CD8-positive, alpha-beta memory T cell (primary cell): Measurements from ENCODE around the gene ZSCAN32. TPM values are rescaled to one million over a fixed set of nuclear protein-coding genes. Genes with fewer than 3 reads are reported as not detected.

Experiments used
- CTCF ChIA-PET: fragments of 350-600 bp; sonication (Branson Sonifier 250); formaldehyde crosslinking; loops from one replicate; lab custom pipeline; 2021; ENCODE audit warnings: antibody characterized with exemption; lab: Charles Lee
- POLR2A ChIA-PET: fragments of 350-600 bp; sonication (Branson Sonifier 250); formaldehyde crosslinking; loops from one replicate; lab custom pipeline; 2021; ENCODE audit warnings: antibody characterized with exemption; lab: Charles Lee
- DNase-seq, 5 donors: peaks; one replicate each; pipeline versions ENCODE4 v3.0.0 to v3.0.0-alpha.2; 2020 to 2022; ENCODE audit warnings: mixed read lengths in 1 of 5
- H3K27ac ChIP-seq: one replicate; pipeline ENCODE4 v1.7.0; 2013; ENCODE audit warnings: low read depth, mild to moderate bottlenecking, low read length, moderate library complexity
- H3K27me3 ChIP-seq: 2 replicates; pipeline ENCODE4 v1.7.0; 2013; ENCODE audit warnings: low read length, mild to moderate bottlenecking; ENCODE audit not compliant: insufficient read depth, poor library complexity, severe bottlenecking
- H3K36me3 ChIP-seq: 2 replicates; pipeline ENCODE4 v1.7.0; 2013; ENCODE audit warnings: mild to moderate bottlenecking, low read length, moderate library complexity; ENCODE audit not compliant: insufficient read depth
- H3K4me1 ChIP-seq: 2 replicates; pipeline ENCODE4 v1.7.0; 2013; ENCODE audit warnings: mild to moderate bottlenecking, low read length, moderate library complexity; ENCODE audit not compliant: insufficient read depth
- H3K4me3 ChIP-seq: 2 replicates; pipeline ENCODE4 v1.7.0; 2013; ENCODE audit warnings: mild to moderate bottlenecking, low read length
- H3K9me3 ChIP-seq: 2 replicates; pipeline ENCODE4 v1.7.0; 2013; ENCODE audit warnings: mild to moderate bottlenecking, low read length
- H3K27ac Mint-ChIP-seq, 8 donors: one replicate each; pipeline ENCODE4 v1.8.0; 2020 to 2021; ENCODE audit warnings: mixed read lengths in 8 of 8, mild to moderate bottlenecking in 6 of 8, inconsistent platforms in 3 of 8, moderate library complexity in 3 of 8
- H3K27me3 Mint-ChIP-seq, 2 donors: one replicate each; pipeline ENCODE4 v1.8.0; 2020 to 2021; ENCODE audit warnings: mixed read lengths in 2 of 2, mild to moderate bottlenecking in 1 of 2, moderate library complexity in 1 of 2
- H3K36me3 Mint-ChIP-seq, 3 donors: one replicate each; pipeline ENCODE4 v1.8.0; 2020 to 2021; ENCODE audit warnings: mixed read lengths in 3 of 3, inconsistent platforms in 1 of 3, mild to moderate bottlenecking in 1 of 3
- H3K4me1 Mint-ChIP-seq, 3 donors: one replicate each; pipeline ENCODE4 v1.8.0; 2020 to 2021; ENCODE audit warnings: mixed read lengths in 3 of 3, inconsistent platforms in 1 of 3, mild to moderate bottlenecking in 1 of 3
- H3K4me3 Mint-ChIP-seq, 7 donors: one replicate each; pipeline ENCODE4 v1.8.0; 2020 to 2021; ENCODE audit warnings: mixed read lengths in 7 of 7, mild to moderate bottlenecking in 6 of 7, moderate library complexity in 4 of 7, inconsistent platforms in 2 of 7
- H3K9me3 Mint-ChIP-seq, 5 donors: one replicate each; pipeline ENCODE4 v1.8.0; 2020 to 2022; ENCODE audit warnings: mixed read lengths in 5 of 5, mild to moderate bottlenecking in 3 of 5, moderate library complexity in 2 of 5, inconsistent platforms in 1 of 5
- polyA plus RNA-seq: library from polyadenylated mRNA; unstranded; fragments of 300-500 nt; fragmentation: Illumina TruSeq; gene quantifications from one replicate; pipeline ENCODE4 v1.2.3, GENCODE V29; 2021
- total RNA-seq, 2 experiments: library from RNA; stranded (reverse); gene quantifications; one replicate each; pipeline ENCODE4 v1.2.3, GENCODE V29; 2021

The ZSCAN32 gene
- total and polyA plus RNA-seq, 3 experiments from 2014 or later = 13.5 to 17.3 (median 15.6) TPM

DNA sequence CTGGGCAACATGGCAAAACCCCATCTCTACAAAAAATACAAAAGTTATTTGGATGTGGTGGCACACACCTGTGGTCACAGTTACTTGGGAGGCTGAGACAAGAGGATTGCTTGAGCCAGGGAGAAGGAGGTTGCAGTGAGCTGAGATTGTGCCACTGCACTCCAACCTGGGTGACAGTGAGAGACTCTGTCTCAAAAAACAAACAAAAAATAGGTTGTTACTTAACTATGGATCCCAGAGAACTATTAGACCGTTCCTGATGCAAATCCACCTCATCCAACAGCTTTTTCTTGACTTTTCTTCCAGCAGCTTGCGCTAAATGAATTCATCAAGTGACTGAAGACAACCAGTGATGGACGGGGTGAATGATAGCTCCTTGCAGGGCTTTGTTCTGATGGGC lies 45.2 kb downstream of the ZSCAN32 start, which contains the start of gene OR2C1:
Gene OR2C1, plus strand, starts transcription at position 301 of the 400 bp plus-strand sequence. Its CDS starts 52 bp downstream, at position 353.
- Histone ChIP-seq H3K4me1 (no peaks in the 10 kb centered on the region), H3K27me3 (no peaks in the 10 kb centered on the region), H3K36me3 (no peaks in the 10 kb centered on the region), H3K9me3 (no peaks in the 10 kb centered on the region), H3K4me3 (no peak within 1 kb of the TSS), H3K27ac (no peak within 1 kb of the TSS)
- H3K4me3 Mint-ChIP-seq = no peak within 1 kb of the TSS
- peaks cover 1 to 13% (median 3%) of the 10 kb centered on the region in 3 donors for H3K36me3 Mint-ChIP-seq
- ChIA-PET CTCF (no interaction called here), POLR2A (no interaction called here)
- H3K4me1 Mint-ChIP-seq = peaks cover 4 to 7% (median 4%) of the 10 kb centered on the region in 3 donors
- DNase-seq = no peak
- H3K27me3 Mint-ChIP-seq = peaks cover 19 to 28% of the 10 kb centered on the region in 2 donors
- H3K27ac Mint-ChIP-seq = peak within 1 kb of the TSS in 1 of 8 donors; percentile 65
- peaks cover 0 to 17% (median 15%) of the 10 kb centered on the region in 5 donors for H3K9me3 Mint-ChIP-seq

DNA sequence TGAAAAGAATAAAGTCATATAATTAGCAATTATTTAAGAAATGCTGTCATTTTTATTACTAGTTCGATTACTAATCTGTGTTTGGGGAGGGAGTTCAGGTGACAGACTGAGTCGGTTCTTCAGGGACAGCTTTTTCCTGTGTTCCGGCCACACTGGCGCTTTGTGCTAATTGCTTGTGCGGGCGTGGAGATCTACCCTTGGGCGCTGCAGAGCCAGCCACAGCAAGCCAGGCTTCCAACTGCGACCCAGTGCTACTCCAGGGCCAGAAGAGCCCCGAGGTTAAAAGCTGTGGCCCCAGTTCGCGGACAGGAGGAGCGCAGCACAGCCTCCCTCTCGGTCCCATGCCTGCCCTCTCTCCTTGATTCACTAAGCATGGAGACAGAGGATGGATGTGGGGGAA lies 51.6 kb downstream of the ZSCAN32 start:
- no peaks in the 10 kb centered on the region for H3K4me1 ChIP-seq
- ChIA-PET CTCF (no interaction called here), POLR2A (no interaction called here)
- H3K4me3 Mint-ChIP-seq = no peak overlapping the region
- no peak overlapping the region for H3K4me3 ChIP-seq
- DNase-seq = no peak
- no peaks in the 10 kb centered on the region for H3K9me3 ChIP-seq
- H3K36me3 Mint-ChIP-seq = peaks cover 0 to 4% (median 0%) of the 10 kb centered on the region in 3 donors
- H3K27me3 Mint-ChIP-seq = peaks cover 0 to 3% of the 10 kb centered on the region in 2 donors
- H3K9me3 Mint-ChIP-seq = peaks cover 0 to 2% (median 0%) of the 10 kb centered on the region in 5 donors
- H3K36me3 ChIP-seq = no peaks in the 10 kb centered on the region
- no peak overlapping the region for H3K27ac ChIP-seq
- no peak overlapping the region for H3K27ac Mint-ChIP-seq
- peaks cover 2 to 4% (median 4%) of the 10 kb centered on the region in 3 donors for H3K4me1 Mint-ChIP-seq
- H3K27me3 ChIP-seq = no peaks in the 10 kb centered on the region

DNA sequence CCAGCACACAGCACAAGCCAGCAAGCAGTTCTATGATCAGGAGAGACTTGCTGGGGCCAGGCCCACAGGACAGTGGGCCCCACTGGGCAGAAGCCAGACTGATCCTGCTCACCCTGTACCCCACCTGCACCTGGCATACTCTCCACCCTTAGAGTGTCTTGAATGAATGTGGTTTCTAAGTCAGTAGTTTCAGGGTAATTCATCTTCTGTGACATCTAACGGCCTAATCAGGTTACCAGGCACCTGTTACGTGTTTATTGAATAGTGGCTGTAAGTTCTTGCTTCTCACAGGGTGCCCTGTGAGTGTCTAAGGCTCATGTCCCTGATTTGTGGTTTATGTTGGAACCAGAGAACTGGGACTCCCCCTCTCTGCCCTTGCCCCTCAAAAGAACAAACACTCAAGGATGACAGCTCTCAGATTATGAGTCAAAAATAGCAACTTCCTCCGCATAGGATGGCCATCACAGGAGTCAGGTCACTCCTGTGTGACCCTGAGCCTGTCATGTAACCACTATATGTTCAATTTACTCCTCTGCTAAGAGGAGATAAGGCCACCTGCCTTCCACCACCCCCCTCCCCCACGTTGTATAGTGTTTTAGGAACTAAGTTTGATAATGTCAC lies 52.1 kb downstream of the ZSCAN32 start:
- Histone ChIP-seq H3K27ac (no peak overlapping the region), H3K36me3 (no peaks in the 10 kb centered on the region), H3K4me3 (no peak overlapping the region), H3K9me3 (no peaks in the 10 kb centered on the region), H3K27me3 (no peaks in the 10 kb centered on the region), H3K4me1 (no peaks in the 10 kb centered on the region)
- H3K36me3 Mint-ChIP-seq = peaks cover 0 to 4% (median 0%) of the 10 kb centered on the region in 3 donors
- peaks cover under 1 to 2% (median 2%) of the 10 kb centered on the region in 3 donors for H3K4me1 Mint-ChIP-seq
- ChIA-PET POLR2A (no interaction called here), CTCF (no interaction called here)
- no peak overlapping the region for H3K27ac Mint-ChIP-seq
- no peak overlapping the region for H3K4me3 Mint-ChIP-seq
- peaks cover 0 to 3% of the 10 kb centered on the region in 2 donors for H3K27me3 Mint-ChIP-seq
- H3K9me3 Mint-ChIP-seq = peaks cover 0 to 1% (median 0%) of the 10 kb centered on the region in 5 donors
- DNase-seq = no peak

DNA sequence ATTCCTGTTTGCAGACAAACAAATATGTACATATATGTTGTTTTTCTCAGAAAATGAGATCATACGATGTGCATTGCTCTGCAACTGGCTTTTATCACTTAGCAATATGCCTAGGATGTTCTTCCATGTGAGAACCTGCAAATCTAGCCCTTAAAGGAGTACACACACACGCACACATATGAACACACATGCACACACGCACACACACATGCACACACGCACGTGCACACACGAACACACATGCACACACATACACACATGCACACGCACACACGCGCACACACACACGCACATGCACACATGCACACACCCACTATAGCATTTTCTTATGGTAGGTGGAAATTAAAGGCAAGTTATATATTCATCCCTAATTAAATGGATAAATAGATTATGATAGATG lies 53.2 kb downstream of the ZSCAN32 start:
- Histone ChIP-seq H3K4me1 (no peaks in the 10 kb centered on the region), H3K9me3 (no peaks in the 10 kb centered on the region), H3K36me3 (no peaks in the 10 kb centered on the region), H3K4me3 (no peak overlapping the region), H3K27ac (no peak overlapping the region), H3K27me3 (no peaks in the 10 kb centered on the region)
- H3K9me3 Mint-ChIP-seq = no peaks in the 10 kb centered on the region
- ChIA-PET POLR2A (no interaction called here), CTCF (no interaction called here)
- no peak overlapping the region for H3K27ac Mint-ChIP-seq
- no peak overlapping the region for H3K4me3 Mint-ChIP-seq
- H3K27me3 Mint-ChIP-seq = peaks cover 0 to 2% of the 10 kb centered on the region in 2 donors
- H3K4me1 Mint-ChIP-seq = no peaks in the 10 kb centered on the region
- peaks cover 0 to 4% (median 0%) of the 10 kb centered on the region in 3 donors for H3K36me3 Mint-ChIP-seq
- no peak for DNase-seq

DNA sequence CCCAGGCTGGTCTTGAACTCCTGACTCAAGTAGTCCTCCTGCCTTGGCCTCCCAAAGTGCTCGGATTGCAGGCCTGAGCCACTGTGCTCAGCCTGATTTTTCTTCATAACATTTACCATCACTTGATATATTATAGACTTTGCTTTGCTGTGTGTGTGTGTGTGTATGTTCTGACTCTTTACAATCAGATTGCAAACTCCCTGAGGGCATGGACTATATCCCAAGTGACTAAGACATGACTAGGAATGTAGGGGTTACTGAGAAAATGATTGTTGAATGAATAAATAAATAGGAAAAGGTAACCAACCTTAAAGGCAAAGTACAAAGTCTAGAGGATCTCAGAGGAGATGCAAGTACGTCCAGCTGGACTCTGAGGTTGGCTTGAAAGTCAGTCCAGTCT lies 54.8 kb downstream of the ZSCAN32 start:
- Histone ChIP-seq H3K27ac (no peak overlapping the region), H3K27me3 (no peaks in the 10 kb centered on the region), H3K36me3 (no peaks in the 10 kb centered on the region), H3K9me3 (no peaks in the 10 kb centered on the region), H3K4me1 (no peaks in the 10 kb centered on the region), H3K4me3 (no peak overlapping the region)
- H3K27me3 Mint-ChIP-seq = peaks cover 4 to 12% of the 10 kb centered on the region in 2 donors
- ChIA-PET CTCF (no interaction called here), POLR2A (no interaction called here)
- H3K27ac Mint-ChIP-seq = no peak overlapping the region
- H3K4me1 Mint-ChIP-seq = no peaks in the 10 kb centered on the region
- H3K36me3 Mint-ChIP-seq = peaks cover 0 to 4% (median 0%) of the 10 kb centered on the region in 3 donors
- H3K9me3 Mint-ChIP-seq = no peaks in the 10 kb centered on the region
- H3K4me3 Mint-ChIP-seq = no peak overlapping the region
- DNase-seq = no peak

Other genes with a start within 250 kb of the ZSCAN32 start
- gene OR1F1, start 212.8 kb downstream of the ZSCAN32 start, total RNA-seq = not detected
- gene OR1F1, start 212.8 kb downstream of the ZSCAN32 start, polyA plus RNA-seq = not detected
- 10 to 100 TPM; 13.0 to 14.6 TPM for gene ZNF200, start 165.8 kb downstream of the ZSCAN32 start, total RNA-seq
- 11.2 TPM for gene ZNF200, start 165.8 kb downstream of the ZSCAN32 start, polyA plus RNA-seq
- under 1 TPM in 1 of 2 experiments, not detected in 1; 0.18 TPM for gene MEFV, start 144.4 kb downstream of the ZSCAN32 start, total RNA-seq
- gene MEFV, start 144.4 kb downstream of the ZSCAN32 start, polyA plus RNA-seq = not detected
- gene ZNF263, start 117.5 kb downstream of the ZSCAN32 start, total RNA-seq = 10 to 100 TPM; 29.2 to 35.1 TPM
- gene ZNF263, start 117.5 kb downstream of the ZSCAN32 start, polyA plus RNA-seq = 47.7 TPM
- 1 to 10 TPM; 5.1 to 5.2 TPM for gene TIGD7, start 95.6 kb downstream of the ZSCAN32 start, total RNA-seq
- 4.9 TPM for gene TIGD7, start 95.6 kb downstream of the ZSCAN32 start, polyA plus RNA-seq
- gene ZNF75A, start 95.5 kb downstream of the ZSCAN32 start, total RNA-seq = 10 to 100 TPM; 37.9 to 42.0 TPM
- 22.7 TPM for gene ZNF75A, start 95.5 kb downstream of the ZSCAN32 start, polyA plus RNA-seq
- gene OR2C1, start 45.1 kb downstream of the ZSCAN32 start, total RNA-seq = not detected
- gene OR2C1, start 45.1 kb downstream of the ZSCAN32 start, polyA plus RNA-seq = 0.15 TPM
- 10 to 100 TPM; 11.4 to 12.3 TPM for gene ZNF174, start 211 bp upstream of the ZSCAN32 start, total RNA-seq
- gene ZNF174, start 211 bp upstream of the ZSCAN32 start, polyA plus RNA-seq = 18.8 TPM
- 1 to 10 TPM; 2.4 TPM for gene ZNF597, start 42.5 kb upstream of the ZSCAN32 start, total RNA-seq
- 1.3 TPM for gene ZNF597, start 42.5 kb upstream of the ZSCAN32 start, polyA plus RNA-seq
- 10 to 100 TPM; 33.1 to 33.9 TPM for gene NAA60, start 42.7 kb upstream of the ZSCAN32 start, total RNA-seq
- 65.5 TPM for gene NAA60, start 42.7 kb upstream of the ZSCAN32 start, polyA plus RNA-seq
- gene C16orf90, start 94.5 kb upstream of the ZSCAN32 start, total RNA-seq = not detected
- not detected for gene C16orf90, start 94.5 kb upstream of the ZSCAN32 start, polyA plus RNA-seq
- gene CLUAP1, start 100.0 kb upstream of the ZSCAN32 start, total RNA-seq = 10 to 100 TPM; 15.1 to 17.8 TPM
- gene CLUAP1, start 100.0 kb upstream of the ZSCAN32 start, polyA plus RNA-seq = 23.3 TPM
- 10 to 100 TPM; 20.5 to 21.3 TPM for gene NLRC3, start 176.4 kb upstream of the ZSCAN32 start, total RNA-seq
- 49.8 TPM for gene NLRC3, start 176.4 kb upstream of the ZSCAN32 start, polyA plus RNA-seq
- 10 to 100 TPM; 11.6 to 11.7 TPM for gene SLX4, start 210.6 kb upstream of the ZSCAN32 start, total RNA-seq
- gene SLX4, start 210.6 kb upstream of the ZSCAN32 start, polyA plus RNA-seq = 0.63 TPM